ENCODE measurements around the gene ISX.

The ISX gene

GRCh38 chr22:35114131-35114980, 48.4 kb downstream of the ISX start:
- DNase-seq, result no peak

DNA sequence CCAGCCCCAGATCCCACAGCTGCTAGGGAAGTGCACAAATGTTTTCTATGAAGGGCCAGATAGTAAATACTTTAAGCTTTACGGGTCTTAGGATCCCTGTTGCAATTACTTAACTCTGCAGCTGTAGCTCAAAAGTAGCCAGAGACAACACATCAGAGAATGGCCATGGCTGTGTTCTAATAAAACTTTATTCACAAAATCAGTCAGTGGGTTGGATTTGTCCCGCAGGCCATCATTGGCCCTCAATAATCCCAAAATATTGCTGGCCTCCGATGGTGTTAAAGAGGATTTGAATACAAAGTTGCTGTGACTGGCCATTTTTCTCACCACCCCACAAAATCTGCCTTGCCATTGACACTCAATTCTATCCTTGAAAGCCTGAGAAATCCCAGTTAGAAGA, 49.6 kb downstream of the ISX start:
- DNase-seq, result no peak

- no peak for DNase-seq
These were observed 50.3 kb downstream of the ISX start for GRCh38 chr22:35116269-35116668.

DNA sequence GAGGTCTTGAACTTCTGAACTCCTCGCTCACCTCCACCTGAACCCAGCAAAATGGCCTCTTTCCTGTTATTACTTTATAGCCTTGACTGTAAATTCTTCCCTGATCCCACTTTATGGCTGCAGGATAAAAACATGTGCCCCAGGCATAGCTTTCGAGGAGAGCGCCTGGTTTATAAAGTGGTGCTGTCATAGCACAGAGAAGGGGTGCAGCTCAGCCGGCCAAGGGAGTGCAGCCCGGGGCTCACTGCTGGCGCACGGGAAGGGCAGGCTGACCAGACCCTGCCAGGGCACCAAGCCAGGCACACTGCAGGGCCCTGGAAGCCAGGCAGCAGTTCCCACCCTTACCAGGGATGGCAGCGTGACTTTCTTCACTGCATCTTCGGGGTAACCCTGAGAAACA, 50.9 kb downstream of the ISX start:
- no peak for DNase-seq

GRCh38 chr22:35119494-35119893, 53.5 kb downstream of the ISX start:
- no peak for DNase-seq

- DNase-seq, result no peak
These were observed 58.8 kb downstream of the ISX start for GRCh38 chr22:35124691-35125219.

DNA sequence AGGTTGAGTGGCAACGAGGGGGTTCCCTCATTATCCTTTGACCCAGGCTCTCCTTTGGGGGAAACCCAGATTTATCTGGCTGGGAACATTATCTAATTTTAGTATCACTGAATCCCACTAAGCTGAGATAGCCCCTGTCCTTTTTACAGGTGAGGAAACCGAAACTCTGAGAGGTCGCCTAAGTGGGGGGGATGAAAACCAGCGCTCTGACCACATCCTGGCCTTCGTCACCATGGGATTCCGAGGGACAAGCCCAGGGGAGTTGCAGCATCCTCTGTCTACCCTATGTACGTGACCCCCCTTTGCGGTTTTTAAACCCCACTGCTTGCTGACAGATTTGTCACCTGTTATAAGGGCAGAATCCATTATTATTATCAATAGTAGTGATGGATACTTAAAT, 61.0 kb downstream of the ISX start:
- no peak for DNase-seq

DNA sequence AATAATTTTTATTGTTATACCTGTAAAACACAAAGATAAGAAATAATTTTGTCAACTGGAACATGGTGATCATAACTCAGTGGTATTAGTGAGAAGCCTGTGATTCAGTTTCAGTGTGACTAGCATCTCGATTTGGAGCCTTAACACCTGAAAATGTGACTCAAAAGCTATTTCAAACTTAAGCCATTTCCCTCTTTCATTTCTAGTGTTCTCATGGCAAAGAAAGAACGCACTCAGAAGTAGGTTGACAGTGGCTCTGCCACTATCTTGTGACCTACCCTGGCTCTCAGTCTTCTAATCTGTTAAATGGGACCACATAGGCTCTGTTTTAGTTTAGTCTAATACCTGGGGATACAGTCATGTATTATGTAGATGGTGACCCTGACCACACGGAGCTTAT, 62.7 kb downstream of the ISX start:
- no peak for DNase-seq

- DNase-seq, result no peak
These were observed 65.6 kb downstream of the ISX start for GRCh38 chr22:35131525-35132000.

- no peak for DNase-seq
These were observed 66.6 kb downstream of the ISX start for GRCh38 chr22:35132568-35132967.

- no peak for DNase-seq
These were observed 67.9 kb downstream of the ISX start for GRCh38 chr22:35133702-35134380.

GRCh38 chr22:35134637-35135036, 68.7 kb downstream of the ISX start:
- DNase-seq, result no peak

- DNase-seq, result no peak
These were observed 69.2 kb downstream of the ISX start for GRCh38 chr22:35135165-35135564.

All from NCI-H2227 treated with DMSO at 0.1 percent for 48 hours (cell line).